Anterior cingulate cortex (tissue), 58 donors: Measurements from ENCODE around the gene KCTD3.

ENCODE experiments used
- DNase-seq, 58 donors: peaks; one replicate each; lab custom pipeline; 2025; lab: John Stamatoyannopoulos, UW

Gene KCTD3

GRCh38 chr1:215603319-215603718 is 36.2 kb downstream of the KCTD3 start:
- no peak for DNase-seq

DNA sequence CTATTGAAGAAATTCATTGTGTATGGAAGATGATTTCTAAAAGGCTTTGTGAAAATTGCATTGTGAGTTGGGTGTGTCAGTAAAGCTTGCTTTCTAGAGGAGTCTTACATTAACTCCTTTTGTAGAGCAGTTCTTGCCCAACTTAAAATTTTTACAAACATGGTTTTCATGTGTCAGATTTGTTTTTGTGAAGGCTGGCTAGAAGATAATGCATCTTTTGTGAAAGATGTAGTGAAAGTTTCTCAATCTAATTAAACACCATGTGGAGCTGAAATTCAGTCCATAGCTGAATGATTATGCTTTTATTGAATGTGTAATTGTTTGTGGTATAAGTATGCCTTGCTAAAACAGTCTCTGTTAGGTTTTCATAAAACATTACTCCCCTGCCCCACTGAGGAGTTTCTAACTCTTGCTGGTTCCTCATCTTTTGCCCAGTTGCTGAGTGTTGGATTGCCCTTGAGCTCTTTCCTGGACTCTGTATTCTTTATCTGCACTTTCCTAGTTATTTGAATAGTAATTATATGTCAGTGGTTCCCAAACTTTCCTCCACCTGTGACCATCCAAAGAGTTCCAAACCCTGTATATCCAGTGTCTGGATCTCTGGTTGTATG is 38.0 kb downstream of the KCTD3 start:
- no peak for DNase-seq

DNA sequence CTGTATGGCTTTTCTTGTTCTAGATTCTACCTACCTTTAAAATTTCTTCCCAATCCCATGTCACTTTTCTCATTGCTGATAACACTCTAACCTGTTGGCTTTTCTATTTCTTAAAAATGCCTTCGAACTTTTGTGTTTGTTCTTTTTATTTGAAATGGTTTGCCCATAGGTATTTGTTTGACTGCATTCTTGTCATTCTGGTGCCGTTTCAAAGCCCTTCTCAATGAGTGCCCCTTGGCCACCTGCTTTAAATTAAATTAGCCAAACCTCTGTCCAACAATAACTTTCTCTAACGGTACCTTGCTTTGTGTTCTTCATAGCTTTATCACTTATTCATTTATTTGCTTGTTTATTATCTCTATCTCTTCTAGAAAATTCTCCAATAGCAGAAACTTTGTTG is 38.9 kb downstream of the KCTD3 start:
- no peak for DNase-seq

GRCh38 chr1:215606564-215607168 is 39.6 kb downstream of the KCTD3 start:
- DNase-seq, result no peak

DNA sequence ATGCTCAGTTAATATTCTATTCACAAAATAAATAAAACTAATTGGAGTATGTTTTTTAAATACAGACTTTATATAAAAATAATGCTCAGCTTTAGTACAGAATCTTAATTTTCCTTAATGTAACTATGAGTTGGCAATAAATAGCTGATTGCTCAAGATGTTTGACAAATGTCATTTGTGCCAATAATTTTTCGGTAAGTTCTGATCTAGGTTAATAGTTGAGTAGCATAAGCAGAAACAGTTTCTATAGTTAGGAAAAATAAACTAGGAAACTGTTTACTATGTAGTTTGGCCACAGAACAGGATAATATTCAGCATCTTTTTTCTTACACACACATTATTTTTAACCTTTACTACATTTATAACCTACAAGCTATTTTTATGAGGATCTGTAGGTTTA is 40.3 kb downstream of the KCTD3 start:
- DNase-seq, result no peak

DNA sequence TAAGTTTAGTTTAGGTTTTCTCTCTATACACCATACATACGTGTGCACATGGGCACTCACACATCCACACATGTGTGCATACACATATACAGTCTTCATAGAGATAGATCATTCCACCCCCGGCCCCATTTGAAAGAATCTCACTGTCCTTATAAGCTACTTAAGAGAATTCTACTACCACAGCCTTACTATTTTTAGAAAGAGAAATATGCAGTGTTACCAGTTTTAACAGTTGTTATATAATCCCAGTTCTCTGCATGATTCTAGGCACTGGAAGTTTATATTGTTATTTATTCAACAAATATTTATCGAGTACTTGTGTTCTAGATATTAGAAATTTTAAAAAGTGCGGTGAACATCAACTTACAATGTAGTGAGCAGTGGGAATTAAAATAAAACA is 41.5 kb downstream of the KCTD3 start:
- DNase-seq, result no peak

DNA sequence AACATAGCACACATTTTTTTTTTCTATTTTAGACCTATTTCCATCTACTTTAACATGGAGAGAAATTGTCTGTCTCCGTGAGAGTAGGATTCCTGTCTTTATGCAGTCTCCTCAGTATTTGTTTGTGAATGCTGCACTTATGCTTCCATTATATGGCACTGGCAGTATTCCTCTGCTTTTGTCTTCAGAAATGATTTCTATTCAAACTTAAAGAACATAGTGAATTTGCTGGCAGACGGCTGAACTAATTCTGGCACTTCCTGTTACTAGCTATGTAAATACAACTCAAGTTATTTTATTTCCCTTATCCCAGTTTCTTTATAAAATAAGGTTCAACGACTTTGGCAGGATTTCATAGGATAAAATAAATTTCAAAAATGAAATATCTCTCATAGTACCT is 45.3 kb downstream of the KCTD3 start:
- peak in 1 of 58 donors; percentile 15 for DNase-seq

DNA sequence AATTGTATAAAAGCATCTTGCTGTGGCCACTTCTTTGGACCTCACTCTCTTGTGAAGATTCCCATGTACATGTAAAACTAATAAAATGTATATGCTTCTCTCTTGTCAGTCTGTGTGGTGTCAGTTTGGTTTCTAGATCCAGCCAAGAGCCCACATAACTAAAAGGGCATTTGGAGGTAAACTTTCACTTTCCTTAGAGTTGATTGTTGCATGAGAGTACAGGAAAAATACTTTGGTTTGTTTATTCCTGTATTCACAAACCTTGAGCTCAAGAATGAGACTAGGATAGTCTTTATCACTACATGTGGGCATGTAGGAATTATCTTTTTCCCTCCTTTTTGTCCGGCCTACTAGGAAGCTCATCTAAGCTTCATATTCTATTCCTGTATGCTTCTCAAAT is 50.9 kb downstream of the KCTD3 start:
- DNase-seq, result no peak

GRCh38 chr1:215623162-215623561 is 56.1 kb downstream of the KCTD3 start:
- DNase-seq, result no peak

- DNase-seq, result no peak
These were observed 58.8 kb downstream of the KCTD3 start for GRCh38 chr1:215625949-215626348.

DNA sequence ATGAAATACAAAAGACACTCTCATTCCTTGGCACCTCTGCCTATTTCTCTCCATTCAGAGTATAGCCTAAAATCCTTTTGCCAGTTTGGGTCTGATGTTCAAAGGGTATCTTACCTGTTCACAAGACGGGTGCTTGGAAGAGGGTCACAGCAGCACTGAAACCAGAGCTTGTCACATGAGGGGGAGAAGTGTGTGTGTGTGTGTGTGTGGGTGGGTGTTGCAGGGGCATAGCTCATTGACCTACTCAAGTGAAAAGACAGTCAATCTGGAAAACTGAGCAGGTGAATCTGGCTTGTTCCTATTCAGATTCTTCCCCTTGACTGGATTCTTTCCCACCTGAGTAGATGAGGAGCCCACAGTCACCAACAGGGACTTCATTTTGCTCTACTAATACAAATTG is 63.9 kb downstream of the KCTD3 start:
- no peak for DNase-seq

DNA sequence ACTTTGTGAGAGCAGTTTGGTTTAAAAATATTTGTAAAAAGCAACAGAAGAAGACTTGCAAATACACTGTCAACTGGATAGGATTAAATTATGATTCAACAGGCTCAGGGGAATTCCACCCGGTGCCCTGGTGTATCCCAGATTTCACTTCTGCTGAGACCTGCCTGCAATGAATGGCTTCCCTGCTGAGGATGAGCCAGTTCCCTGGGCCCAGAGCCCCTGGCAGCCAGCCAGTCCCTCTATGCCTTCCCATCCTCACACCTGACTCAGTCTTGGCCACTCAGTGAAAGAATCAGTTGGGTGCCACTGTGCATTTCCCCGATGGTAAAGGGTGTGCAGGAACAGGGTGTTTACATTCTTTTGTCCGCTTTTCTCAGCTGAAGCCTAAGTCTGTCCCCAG is 64.4 kb downstream of the KCTD3 start:
- DNase-seq, result no peak

DNA sequence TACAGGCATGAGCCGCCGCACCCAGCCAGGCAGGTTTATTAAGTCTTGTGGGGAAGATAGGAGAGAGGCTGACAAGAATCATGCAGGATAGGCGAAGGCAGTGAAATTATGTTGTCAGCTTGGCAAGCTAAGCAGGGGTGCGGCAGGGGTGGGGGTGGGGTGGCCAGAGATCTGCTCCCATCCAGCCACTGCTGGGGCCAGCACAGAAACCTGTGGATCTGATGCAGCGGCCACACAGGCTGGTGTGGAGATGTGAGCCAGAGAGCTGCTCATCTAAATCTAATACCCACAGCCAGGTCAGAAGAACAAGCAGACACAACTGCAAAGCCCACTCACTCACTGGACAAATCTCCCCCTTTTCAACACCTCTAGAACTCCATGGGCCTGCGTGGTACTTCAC is 68.7 kb downstream of the KCTD3 start:
- no peak for DNase-seq

- DNase-seq, result no peak
These were observed 69.3 kb downstream of the KCTD3 start for GRCh38 chr1:215636258-215636965.

GRCh38 chr1:215637041-215637573 is 70.0 kb downstream of the KCTD3 start:
- DNase-seq, result peak in 16 of 58 donors; percentile 2 to 63 (median 12)

DNA sequence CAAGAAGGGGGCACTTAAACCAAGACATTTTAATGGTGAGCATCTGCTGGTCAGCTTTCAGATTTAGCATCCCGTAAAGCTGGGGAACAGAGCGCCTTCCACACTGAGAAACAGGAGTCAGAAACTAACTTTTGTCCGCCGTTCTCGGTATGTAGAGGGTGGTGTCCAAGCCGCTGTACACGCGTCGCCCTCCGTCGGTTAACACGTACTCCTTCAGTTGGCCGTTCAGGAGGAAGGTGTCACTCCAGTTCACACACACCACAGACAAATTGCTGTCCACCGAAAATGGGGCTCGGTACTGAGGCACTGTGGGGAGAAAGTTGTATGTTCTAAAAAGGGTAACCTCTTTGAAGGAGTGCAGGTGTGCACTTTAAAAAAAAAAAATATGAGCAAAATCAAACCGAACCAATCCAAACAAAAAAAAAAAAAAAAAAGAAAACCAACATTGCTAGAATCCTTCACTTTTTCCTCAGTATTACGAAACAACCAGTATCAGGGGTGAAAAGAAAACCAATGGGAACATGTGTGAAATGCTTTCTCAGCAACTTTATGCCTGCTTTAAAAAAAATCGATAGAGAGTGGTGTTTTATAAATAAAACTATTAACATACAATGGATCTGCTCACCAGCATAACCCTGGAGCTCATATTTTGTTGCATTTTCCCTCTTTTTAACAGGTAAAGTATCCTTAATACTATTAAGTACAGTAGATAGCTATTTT is 73.5 kb downstream of the KCTD3 start:
- DNase-seq, result no peak

GRCh38 chr1:215643592-215644321 is 76.7 kb downstream of the KCTD3 start:
- no peak for DNase-seq

GRCh38 chr1:215645182-215645581 is 78.1 kb downstream of the KCTD3 start:
- no peak for DNase-seq

DNA sequence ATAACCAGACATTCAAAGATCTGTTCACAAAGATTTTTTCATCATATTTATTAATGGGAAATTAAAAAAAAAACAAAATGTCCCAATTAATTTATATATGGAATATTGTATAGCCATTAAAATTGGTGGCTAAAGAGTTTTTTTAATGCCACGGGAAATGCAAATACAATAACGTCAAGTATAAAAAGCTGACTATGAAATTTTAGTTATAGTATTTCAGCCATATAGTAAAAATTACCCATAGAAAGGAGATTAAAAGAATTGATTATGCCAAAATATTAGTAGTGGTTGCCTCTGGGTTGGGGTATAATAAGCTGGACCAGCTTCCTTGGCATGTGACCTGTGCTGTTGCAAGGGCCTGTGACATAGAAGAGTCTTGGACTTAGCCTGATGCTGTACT is 78.8 kb downstream of the KCTD3 start:
- DNase-seq, result no peak

DNA sequence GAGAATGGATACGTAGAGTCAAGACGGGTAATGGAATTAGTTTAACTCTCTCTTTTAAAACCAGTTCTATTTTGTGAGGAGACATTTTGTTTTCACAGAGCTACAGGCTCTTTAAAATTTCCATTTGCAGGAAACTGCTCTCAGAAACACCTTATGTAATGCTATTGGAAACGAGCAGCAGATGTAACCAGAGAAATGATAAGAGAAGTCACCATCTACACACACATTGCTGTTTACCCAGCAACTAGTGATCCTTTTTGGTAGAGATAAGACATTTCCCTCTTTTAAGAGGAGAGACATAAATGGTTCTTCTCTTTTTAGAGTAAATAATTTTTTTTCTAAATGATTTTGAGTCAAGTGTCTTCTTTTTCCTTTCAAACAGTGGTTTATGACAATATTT is 80.6 kb downstream of the KCTD3 start:
- no peak for DNase-seq
